ENCODE measurements around the gene CCDC187.

Gene CCDC187

GRCh38 chr9:136235709-136236455, 68.0 kb downstream of the CCDC187 start:
- Histone ChIP-seq H3K36me3 (ENCODE audit: insufficient read depth, insufficient read length, low read length) (peaks cover 60% of the 10 kb centered on the region), H3K9me3 (ENCODE audit: insufficient read depth, low read length) (no peaks in the 10 kb centered on the region), H3K4me3 (ENCODE audit: insufficient read length, low read depth) (no peak overlapping the region), H3K27me3 (ENCODE audit: insufficient read depth, insufficient read length) (no peaks in the 10 kb centered on the region), H3K9ac (ENCODE audit: insufficient read length, low read depth) (no peak overlapping the region), H3K4me1 (ENCODE audit: insufficient read depth, insufficient read length) (no peaks in the 10 kb centered on the region)
- no peak for DNase-seq (ENCODE audit: low read depth, low spot score)
- no peak for TF ChIP-seq ZNF274 (IDR thresholded peaks at IDR 0.05; ENCODE audit: low read depth, low read length)
- no peak for TF ChIP-seq SUZ12 (IDR thresholded peaks at IDR 0.05; ENCODE audit: extremely low read depth, insufficient read depth, insufficient read length)
- TF ChIP-seq YY1 (IDR thresholded peaks at IDR 0.05; ENCODE audit: insufficient read depth, insufficient read length), result no peak

GRCh38 chr9:136235171-136235570, 68.7 kb downstream of the CCDC187 start:
- no peaks in the 10 kb centered on the region for H3K4me1 ChIP-seq (ENCODE audit: insufficient read depth, insufficient read length)
- no peak for TF ChIP-seq ZNF274 (IDR thresholded peaks at IDR 0.05; ENCODE audit: low read depth, low read length)
- no peak for TF ChIP-seq YY1 (IDR thresholded peaks at IDR 0.05; ENCODE audit: insufficient read depth, insufficient read length)
- no peak for TF ChIP-seq SUZ12 (IDR thresholded peaks at IDR 0.05; ENCODE audit: extremely low read depth, insufficient read depth, insufficient read length)

DNA sequence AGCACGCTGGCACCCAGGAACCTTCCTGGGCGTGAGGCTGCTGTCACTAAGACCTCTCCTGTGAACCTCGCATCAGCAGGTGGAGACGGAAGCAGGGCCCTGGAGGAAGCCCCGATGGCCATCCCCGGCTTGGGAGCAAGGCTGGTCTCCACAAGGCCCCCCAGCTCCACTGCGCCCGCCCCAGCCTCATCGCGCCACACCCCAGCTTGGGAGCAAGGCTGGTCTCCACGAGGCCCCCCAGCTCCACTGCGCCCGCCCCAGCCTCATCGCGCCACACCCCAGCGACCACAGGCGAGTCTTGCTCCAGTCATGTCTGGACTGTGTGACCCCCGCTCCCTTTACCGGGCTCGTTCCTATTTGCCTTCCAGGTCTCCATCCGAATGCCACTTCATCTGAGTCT, 69.3 kb downstream of the CCDC187 start:
- Histone ChIP-seq H3K4me3 (ENCODE audit: insufficient read length, low read depth) (no peak overlapping the region), H3K36me3 (ENCODE audit: insufficient read depth, insufficient read length, low read length) (peaks cover 60% of the 10 kb centered on the region), H3K27me3 (ENCODE audit: insufficient read depth, insufficient read length) (no peaks in the 10 kb centered on the region), H3K9ac (ENCODE audit: insufficient read length, low read depth) (no peak overlapping the region), H3K9me3 (ENCODE audit: insufficient read depth, low read length) (no peaks in the 10 kb centered on the region), H3K4me1 (ENCODE audit: insufficient read depth, insufficient read length) (no peaks in the 10 kb centered on the region)
- TF ChIP-seq ZNF274 (IDR thresholded peaks at IDR 0.05; ENCODE audit: low read depth, low read length) (no peak), YY1 (IDR thresholded peaks at IDR 0.05; ENCODE audit: insufficient read depth, insufficient read length) (no peak), SUZ12 (IDR thresholded peaks at IDR 0.05; ENCODE audit: extremely low read depth, insufficient read depth, insufficient read length) (no peak)
- DNase-seq (ENCODE audit: low read depth, low spot score), result no peak

More at GRCh38 chr9:136235171-136235570, 68.7 kb downstream of the CCDC187 start:
- Histone ChIP-seq H3K27me3 (ENCODE audit: insufficient read depth, insufficient read length) (no peaks in the 10 kb centered on the region), H3K9me3 (ENCODE audit: insufficient read depth, low read length) (no peaks in the 10 kb centered on the region), H3K4me3 (ENCODE audit: insufficient read length, low read depth) (no peak overlapping the region), H3K36me3 (ENCODE audit: insufficient read depth, insufficient read length, low read length) (peaks cover 60% of the 10 kb centered on the region), H3K9ac (ENCODE audit: insufficient read length, low read depth) (no peak overlapping the region)
- DNase-seq (ENCODE audit: low read depth, low spot score), result no peak

GRCh38 chr9:136233868-136234267, 70.0 kb downstream of the CCDC187 start:
- TF ChIP-seq ZNF274 (IDR thresholded peaks at IDR 0.05; ENCODE audit: low read depth, low read length) (no peak), SUZ12 (IDR thresholded peaks at IDR 0.05; ENCODE audit: extremely low read depth, insufficient read depth, insufficient read length) (no peak), YY1 (IDR thresholded peaks at IDR 0.05; ENCODE audit: insufficient read depth, insufficient read length) (no peak)
- H3K9ac ChIP-seq (ENCODE audit: insufficient read length, low read depth), result no peak overlapping the region
- H3K4me1 ChIP-seq (ENCODE audit: insufficient read depth, insufficient read length), result no peaks in the 10 kb centered on the region
- H3K36me3 ChIP-seq (ENCODE audit: insufficient read depth, insufficient read length, low read length), result peaks cover 60% of the 10 kb centered on the region
- H3K4me3 ChIP-seq (ENCODE audit: insufficient read length, low read depth), result no peak overlapping the region
- H3K27me3 ChIP-seq (ENCODE audit: insufficient read depth, insufficient read length), result no peaks in the 10 kb centered on the region
- no peak for DNase-seq (ENCODE audit: low read depth, low spot score)
- no peaks in the 10 kb centered on the region for H3K9me3 ChIP-seq (ENCODE audit: insufficient read depth, low read length)

DNA sequence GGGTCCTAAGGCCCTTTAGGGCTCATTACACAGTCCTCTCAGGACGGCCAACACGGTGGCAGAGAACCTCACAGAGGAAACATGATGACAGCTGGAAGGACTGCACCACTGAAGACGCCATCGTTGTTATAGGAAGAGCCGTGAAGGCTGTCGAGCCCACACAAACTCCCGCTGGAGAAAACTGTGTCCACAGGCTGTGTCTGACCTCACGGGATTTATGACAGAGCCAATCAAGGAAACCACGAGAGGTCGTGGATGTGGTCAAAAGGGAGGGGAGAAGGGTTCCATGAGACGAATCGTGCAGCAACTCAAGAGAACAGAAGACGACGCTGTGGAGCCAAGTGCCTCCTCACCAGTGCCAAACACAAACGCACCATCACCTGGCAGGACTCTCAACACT, 70.5 kb downstream of the CCDC187 start:
- no peak overlapping the region for H3K9ac ChIP-seq (ENCODE audit: insufficient read length, low read depth)
- no peaks in the 10 kb centered on the region for H3K27me3 ChIP-seq (ENCODE audit: insufficient read depth, insufficient read length)
- peaks cover 60% of the 10 kb centered on the region for H3K36me3 ChIP-seq (ENCODE audit: insufficient read depth, insufficient read length, low read length)
- H3K4me3 ChIP-seq (ENCODE audit: insufficient read length, low read depth), result no peak overlapping the region
- H3K9me3 ChIP-seq (ENCODE audit: insufficient read depth, low read length), result no peaks in the 10 kb centered on the region
- no peaks in the 10 kb centered on the region for H3K4me1 ChIP-seq (ENCODE audit: insufficient read depth, insufficient read length)
- TF ChIP-seq ZNF274 (IDR thresholded peaks at IDR 0.05; ENCODE audit: low read depth, low read length), result no peak
- TF ChIP-seq SUZ12 (IDR thresholded peaks at IDR 0.05; ENCODE audit: extremely low read depth, insufficient read depth, insufficient read length), result no peak
- no peak for TF ChIP-seq YY1 (IDR thresholded peaks at IDR 0.05; ENCODE audit: insufficient read depth, insufficient read length)
- no peak for DNase-seq (ENCODE audit: low read depth, low spot score)

- Histone ChIP-seq H3K36me3 (ENCODE audit: insufficient read depth, insufficient read length, low read length) (peaks cover 60% of the 10 kb centered on the region), H3K9me3 (ENCODE audit: insufficient read depth, low read length) (no peaks in the 10 kb centered on the region), H3K4me1 (ENCODE audit: insufficient read depth, insufficient read length) (no peaks in the 10 kb centered on the region), H3K27me3 (ENCODE audit: insufficient read depth, insufficient read length) (no peaks in the 10 kb centered on the region), H3K4me3 (ENCODE audit: insufficient read length, low read depth) (no peak overlapping the region), H3K9ac (ENCODE audit: insufficient read length, low read depth) (no peak overlapping the region)
- DNase-seq (ENCODE audit: low read depth, low spot score), result no peak
- TF ChIP-seq YY1 (IDR thresholded peaks at IDR 0.05; ENCODE audit: insufficient read depth, insufficient read length), result no peak
- no peak for TF ChIP-seq SUZ12 (IDR thresholded peaks at IDR 0.05; ENCODE audit: extremely low read depth, insufficient read depth, insufficient read length)
These were observed 70.9 kb downstream of the CCDC187 start for GRCh38 chr9:136232969-136233368.

DNA sequence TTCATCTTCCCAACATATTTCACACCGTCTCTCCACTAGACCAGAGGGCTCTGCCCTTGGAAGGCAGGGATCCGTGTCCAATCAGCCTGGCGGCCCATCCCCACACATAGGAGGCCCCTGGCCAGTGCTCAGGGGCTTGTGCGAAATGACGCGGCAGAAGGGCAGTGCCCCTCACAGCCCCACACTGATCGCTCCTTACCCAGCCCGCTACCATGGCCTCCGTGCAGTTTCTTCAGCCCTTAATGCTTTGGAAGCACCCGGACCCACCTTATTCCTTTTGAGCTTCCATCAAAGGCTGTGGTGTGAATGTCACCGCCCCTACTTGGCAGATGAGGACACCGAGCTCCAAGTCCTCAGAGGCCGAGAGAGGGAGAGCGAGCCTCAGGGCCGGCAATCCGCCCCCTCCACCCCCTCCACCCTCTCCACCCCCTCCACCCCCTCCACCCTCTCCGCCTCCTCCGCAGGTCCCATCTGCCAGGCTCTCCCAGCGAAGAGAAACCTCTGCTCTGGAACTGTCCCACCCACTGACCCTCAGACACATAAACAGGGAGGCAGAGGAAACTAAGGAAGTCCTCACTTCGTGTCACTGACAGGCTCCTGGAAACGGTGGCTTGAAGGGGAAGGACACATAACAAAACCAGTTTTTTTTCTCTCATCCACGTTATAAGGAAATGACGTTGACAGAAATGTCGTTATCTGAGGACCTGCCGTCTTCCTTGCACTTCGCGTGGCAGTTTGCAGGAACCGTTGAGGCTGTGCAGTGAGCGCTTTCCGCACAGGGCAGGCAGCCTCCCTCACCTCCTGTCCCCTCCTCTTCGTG, 72.2 kb downstream of the CCDC187 start:
- TF ChIP-seq SUZ12 (IDR thresholded peaks at IDR 0.05; ENCODE audit: extremely low read depth, insufficient read depth, insufficient read length) (no peak), YY1 (IDR thresholded peaks at IDR 0.05; ENCODE audit: insufficient read depth, insufficient read length) (no peak), ZNF274 (IDR thresholded peaks at IDR 0.05; ENCODE audit: low read depth, low read length) (no peak)
- H3K27me3 ChIP-seq (ENCODE audit: insufficient read depth, insufficient read length), result no peaks in the 10 kb centered on the region
- peaks cover 54% of the 10 kb centered on the region for H3K36me3 ChIP-seq (ENCODE audit: insufficient read depth, insufficient read length, low read length)
- no peak overlapping the region for H3K4me3 ChIP-seq (ENCODE audit: insufficient read length, low read depth)
- DNase-seq (ENCODE audit: low read depth, low spot score), result no peak
- no peaks in the 10 kb centered on the region for H3K9me3 ChIP-seq (ENCODE audit: insufficient read depth, low read length)
- no peak overlapping the region for H3K9ac ChIP-seq (ENCODE audit: insufficient read length, low read depth)
- H3K4me1 ChIP-seq (ENCODE audit: insufficient read depth, insufficient read length), result no peaks in the 10 kb centered on the region

Data from NT2/D1 (cell line).